K562 (cell line): ENCODE data around the gene MATN4. TPM values are rescaled to one million over a fixed set of nuclear protein-coding genes. Genes with fewer than 3 reads are reported as not detected.

Experiments used
- BRD4 ChIP-seq: fragments of 200-600 bp; sonication (generic); IDR thresholded peaks from 2 replicates; pipeline ENCODE4 v1.6.1; 2017; ENCODE audit warnings: inconsistent platforms
- CBFA2T3 ChIP-seq: fragments of 450-650 bp; IDR thresholded peaks from 2 replicates; pipeline ENCODE4 v1.6.1; 2017
- EP300 ChIP-seq: IDR thresholded peaks from 2 replicates; pipeline ENCODE4 v1.6.1; 2012; ENCODE audit warnings: low read length, improper control_type of control experiment
- ETV1 ChIP-seq: fragments of 450-650 bp; conservative IDR thresholded peaks from 2 replicates; pipeline ENCODE4 v1.6.1; 2016; ENCODE audit warnings: missing genetic modification characterization, control low read depth, low read depth, missing compliant biosample characterization
- MAX ChIP-seq: sonication (generic); formaldehyde crosslinking; IDR thresholded peaks from 2 replicates; pipeline ENCODE4 v1.9.0; 2022; ENCODE audit warnings: mild to moderate bottlenecking, missing genetic modification reagents
- POLR3A ChIP-seq: IDR thresholded peaks from 2 replicates; pipeline ENCODE4 v1.6.1; 2011; ENCODE audit warnings: borderline replicate concordance, mild to moderate bottlenecking, moderate library complexity; ENCODE audit not compliant: insufficient read length, insufficient read depth; ENCODE audit errors: extremely low read depth
- PTBP1 ChIP-seq: fragments of 200-400 bp; formaldehyde crosslinking; IDR thresholded peaks from 2 replicates; pipeline ENCODE4 v1.6.1; 2017; ENCODE audit warnings: low read depth, low read length
- SMARCC2 ChIP-seq: fragments of 450-650 bp; IDR thresholded peaks from 2 replicates; pipeline ENCODE4 v1.6.1; 2017; ENCODE audit warnings: antibody characterized with exemption, moderate library complexity, mild to moderate bottlenecking, low read depth
- ZEB2 ChIP-seq: fragments of 450-650 bp; IDR thresholded peaks from 2 replicates; pipeline ENCODE4 v1.6.1; 2016
- ZFP36 ChIP-seq: fragments of 150-350 bp; IDR thresholded peaks from 2 replicates; pipeline ENCODE4 v1.6.1; 2018; ENCODE audit warnings: low read length, low read depth; ENCODE audit not compliant: partially characterized antibody
- ZNF143 ChIP-seq: sonication (generic); formaldehyde crosslinking; IDR thresholded peaks from 2 replicates; pipeline ENCODE4 v1.9.0; 2022; ENCODE audit warnings: mild to moderate bottlenecking, missing genetic modification reagents
- polyA plus RNA-seq, 8 experiments: library from polyadenylated mRNA; depleted of rRNA in 4 of 8; stranded (reverse) in 5 of 8; unstranded in 3 of 8; fragments of >200 nt; fragmentation: Nextera tagmentation in 2 of 8; fragmentation: Illumina TruSeq in 1 of 8; extraction: Ambion mirVana in 2 of 8; extraction: Trizol in 1 of 8; gene quantifications; 2 replicates each; pipeline versions ENCODE4 v1.2.1 to v1.2.3, GENCODE V29; 2011 to 2014; ENCODE audit warnings: inconsistent platforms in 1 of 8, missing spikeins in 1 of 8
- total RNA-seq, 7 experiments: library from RNA; depleted of rRNA in 6 of 7; stranded (reverse); fragments of >200 nt in 6 of 7; fragmentation: Illumina TruSeq in 2 of 7; extraction: Trizol in 2 of 7; gene quantifications; 2 replicates each; pipeline versions ENCODE4 v1.2.1 to v1.2.3, GENCODE V29; 2011 to 2021; ENCODE audit warnings: low replicate concordance in 1 of 7
- TF ChIP-seq, protein P1 (sequence below): fragments of 250-450 bp; sonication (Bioruptor Pico); IDR thresholded peaks from 2 replicates; pipeline ENCODE4 v1.8.0; 2021; ENCODE audit warnings: mild to moderate bottlenecking, moderate library complexity
- TF ChIP-seq, protein P2 (sequence below): sonication (generic); formaldehyde crosslinking; IDR thresholded peaks from 2 replicates; pipeline ENCODE4 v1.8.1; 2023; ENCODE audit warnings: missing genetic modification reagents, mild to moderate bottlenecking, borderline replicate concordance
- TF ChIP-seq, protein P3 (sequence below): IDR thresholded peaks from 3 replicates; pipeline ENCODE4 v1.6.1; 2011; ENCODE audit warnings: borderline replicate concordance, mild to moderate bottlenecking, moderate library complexity; ENCODE audit not compliant: insufficient read length; ENCODE audit errors: extremely low read depth

MATN4 gene
- total and polyA plus RNA-seq, 9 of the 15 experiments (the other 6 are each of a cell fraction or from before 2014, with no cell fraction given): 0.09 TPM; not detected in 8

- TF ChIP-seq, protein P1, sequence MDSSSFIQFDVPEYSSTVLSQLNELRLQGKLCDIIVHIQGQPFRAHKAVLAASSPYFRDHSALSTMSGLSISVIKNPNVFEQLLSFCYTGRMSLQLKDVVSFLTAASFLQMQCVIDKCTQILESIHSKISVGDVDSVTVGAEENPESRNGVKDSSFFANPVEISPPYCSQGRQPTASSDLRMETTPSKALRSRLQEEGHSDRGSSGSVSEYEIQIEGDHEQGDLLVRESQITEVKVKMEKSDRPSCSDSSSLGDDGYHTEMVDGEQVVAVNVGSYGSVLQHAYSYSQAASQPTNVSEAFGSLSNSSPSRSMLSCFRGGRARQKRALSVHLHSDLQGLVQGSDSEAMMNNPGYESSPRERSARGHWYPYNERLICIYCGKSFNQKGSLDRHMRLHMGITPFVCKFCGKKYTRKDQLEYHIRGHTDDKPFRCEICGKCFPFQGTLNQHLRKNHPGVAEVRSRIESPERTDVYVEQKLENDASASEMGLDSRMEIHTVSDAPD (CRISPR knock-in tag): no peak
- TF ChIP-seq, protein P2, sequence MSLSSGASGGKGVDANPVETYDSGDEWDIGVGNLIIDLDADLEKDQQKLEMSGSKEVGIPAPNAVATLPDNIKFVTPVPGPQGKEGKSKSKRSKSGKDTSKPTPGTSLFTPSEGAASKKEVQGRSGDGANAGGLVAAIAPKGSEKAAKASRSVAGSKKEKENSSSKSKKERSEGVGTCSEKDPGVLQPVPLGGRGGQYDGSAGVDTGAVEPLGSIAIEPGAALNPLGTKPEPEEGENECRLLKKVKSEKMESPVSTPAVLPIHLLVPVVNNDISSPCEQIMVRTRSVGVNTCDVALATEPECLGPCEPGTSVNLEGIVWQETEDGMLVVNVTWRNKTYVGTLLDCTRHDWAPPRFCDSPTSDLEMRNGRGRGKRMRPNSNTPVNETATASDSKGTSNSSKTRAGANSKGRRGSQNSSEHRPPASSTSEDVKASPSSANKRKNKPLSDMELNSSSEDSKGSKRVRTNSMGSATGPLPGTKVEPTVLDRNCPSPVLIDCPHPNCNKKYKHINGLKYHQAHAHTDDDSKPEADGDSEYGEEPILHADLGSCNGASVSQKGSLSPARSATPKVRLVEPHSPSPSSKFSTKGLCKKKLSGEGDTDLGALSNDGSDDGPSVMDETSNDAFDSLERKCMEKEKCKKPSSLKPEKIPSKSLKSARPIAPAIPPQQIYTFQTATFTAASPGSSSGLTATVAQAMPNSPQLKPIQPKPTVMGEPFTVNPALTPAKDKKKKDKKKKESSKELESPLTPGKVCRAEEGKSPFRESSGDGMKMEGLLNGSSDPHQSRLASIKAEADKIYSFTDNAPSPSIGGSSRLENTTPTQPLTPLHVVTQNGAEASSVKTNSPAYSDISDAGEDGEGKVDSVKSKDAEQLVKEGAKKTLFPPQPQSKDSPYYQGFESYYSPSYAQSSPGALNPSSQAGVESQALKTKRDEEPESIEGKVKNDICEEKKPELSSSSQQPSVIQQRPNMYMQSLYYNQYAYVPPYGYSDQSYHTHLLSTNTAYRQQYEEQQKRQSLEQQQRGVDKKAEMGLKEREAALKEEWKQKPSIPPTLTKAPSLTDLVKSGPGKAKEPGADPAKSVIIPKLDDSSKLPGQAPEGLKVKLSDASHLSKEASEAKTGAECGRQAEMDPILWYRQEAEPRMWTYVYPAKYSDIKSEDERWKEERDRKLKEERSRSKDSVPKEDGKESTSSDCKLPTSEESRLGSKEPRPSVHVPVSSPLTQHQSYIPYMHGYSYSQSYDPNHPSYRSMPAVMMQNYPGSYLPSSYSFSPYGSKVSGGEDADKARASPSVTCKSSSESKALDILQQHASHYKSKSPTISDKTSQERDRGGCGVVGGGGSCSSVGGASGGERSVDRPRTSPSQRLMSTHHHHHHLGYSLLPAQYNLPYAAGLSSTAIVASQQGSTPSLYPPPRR (CRISPR knock-in tag): no peak
- TF ChIP-seq ETV1 (tag) (no peak), ZNF143 (CRISPR knock-in tag) (no peak), POLR3A (no peak), MAX (CRISPR knock-in tag) (peak; percentile 81), CBFA2T3 (no peak), PTBP1 (no peak), BRD4 (no peak), ZEB2 (no peak), SMARCC2 (no peak), ZFP36 (peak; percentile 11), EP300 (no peak)
- TF ChIP-seq, protein P3, sequence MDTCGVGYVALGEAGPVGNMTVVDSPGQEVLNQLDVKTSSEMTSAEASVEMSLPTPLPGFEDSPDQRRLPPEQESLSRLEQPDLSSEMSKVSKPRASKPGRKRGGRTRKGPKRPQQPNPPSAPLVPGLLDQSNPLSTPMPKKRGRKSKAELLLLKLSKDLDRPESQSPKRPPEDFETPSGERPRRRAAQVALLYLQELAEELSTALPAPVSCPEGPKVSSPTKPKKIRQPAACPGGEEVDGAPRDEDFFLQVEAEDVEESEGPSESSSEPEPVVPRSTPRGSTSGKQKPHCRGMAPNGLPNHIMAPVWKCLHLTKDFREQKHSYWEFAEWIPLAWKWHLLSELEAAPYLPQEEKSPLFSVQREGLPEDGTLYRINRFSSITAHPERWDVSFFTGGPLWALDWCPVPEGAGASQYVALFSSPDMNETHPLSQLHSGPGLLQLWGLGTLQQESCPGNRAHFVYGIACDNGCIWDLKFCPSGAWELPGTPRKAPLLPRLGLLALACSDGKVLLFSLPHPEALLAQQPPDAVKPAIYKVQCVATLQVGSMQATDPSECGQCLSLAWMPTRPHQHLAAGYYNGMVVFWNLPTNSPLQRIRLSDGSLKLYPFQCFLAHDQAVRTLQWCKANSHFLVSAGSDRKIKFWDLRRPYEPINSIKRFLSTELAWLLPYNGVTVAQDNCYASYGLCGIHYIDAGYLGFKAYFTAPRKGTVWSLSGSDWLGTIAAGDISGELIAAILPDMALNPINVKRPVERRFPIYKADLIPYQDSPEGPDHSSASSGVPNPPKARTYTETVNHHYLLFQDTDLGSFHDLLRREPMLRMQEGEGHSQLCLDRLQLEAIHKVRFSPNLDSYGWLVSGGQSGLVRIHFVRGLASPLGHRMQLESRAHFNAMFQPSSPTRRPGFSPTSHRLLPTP: no peak
Observed at GRCh38 chr20:45293041-45294002, 14.8 kb downstream of the MATN4 start (continued).
